ENCODE results near the gene PER1. TPM values are rescaled to one million over a fixed set of nuclear protein-coding genes. Genes with fewer than 3 reads are reported as not detected.

The PER1 gene
- total and polyA plus RNA-seq, 2 of the 13 experiments (the other 11 are each of a cell fraction or from before 2014, with no cell fraction given) = 2.6 to 3.6 TPM

DNA sequence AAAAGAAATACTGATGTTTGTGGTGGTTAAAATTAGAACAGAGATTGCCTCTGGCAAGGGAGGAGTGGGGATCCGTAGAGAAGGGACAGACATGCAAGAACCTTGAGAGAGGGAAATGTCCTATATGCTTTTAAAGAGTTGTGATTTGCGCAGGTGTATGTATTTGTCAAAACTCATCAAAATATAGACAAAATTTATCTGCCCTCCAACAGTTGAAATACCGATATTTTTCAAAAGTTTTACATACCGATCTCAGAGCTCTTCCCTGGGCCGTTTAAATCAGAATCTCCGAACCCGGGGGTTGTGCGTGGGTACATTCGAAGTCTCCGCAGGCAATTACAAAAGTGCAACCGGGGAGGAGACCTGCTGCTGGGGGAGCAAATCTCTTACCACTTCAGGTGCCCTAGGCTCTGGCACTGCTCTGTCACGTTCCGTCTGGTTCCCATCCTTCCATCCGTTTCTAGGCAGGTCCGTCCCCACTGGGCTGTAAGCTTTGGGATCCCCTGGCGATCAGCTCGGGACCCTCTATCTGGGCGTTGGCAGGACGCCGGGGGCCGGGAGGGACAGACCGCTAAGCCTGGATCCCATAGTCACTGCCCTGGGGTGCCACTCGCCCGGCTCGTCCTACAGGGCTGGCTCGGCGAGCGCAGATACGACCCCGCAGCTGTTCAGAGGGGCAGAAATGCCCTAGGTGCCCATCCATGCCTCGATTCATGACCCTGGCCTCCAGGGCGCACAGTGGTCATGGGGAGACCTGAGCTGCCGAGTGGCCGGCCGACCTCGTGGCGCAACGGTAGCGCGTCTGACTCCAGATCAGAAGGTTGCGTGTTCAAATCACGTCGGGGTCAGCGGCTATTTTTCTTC is 33.6 kb upstream of the PER1 start (continued):
- peak; percentile 78 for TF ChIP-seq GATAD2A (CRISPR knock-in tag; IDR thresholded peaks at IDR 0.05)
- TF ChIP-seq, protein P1, sequence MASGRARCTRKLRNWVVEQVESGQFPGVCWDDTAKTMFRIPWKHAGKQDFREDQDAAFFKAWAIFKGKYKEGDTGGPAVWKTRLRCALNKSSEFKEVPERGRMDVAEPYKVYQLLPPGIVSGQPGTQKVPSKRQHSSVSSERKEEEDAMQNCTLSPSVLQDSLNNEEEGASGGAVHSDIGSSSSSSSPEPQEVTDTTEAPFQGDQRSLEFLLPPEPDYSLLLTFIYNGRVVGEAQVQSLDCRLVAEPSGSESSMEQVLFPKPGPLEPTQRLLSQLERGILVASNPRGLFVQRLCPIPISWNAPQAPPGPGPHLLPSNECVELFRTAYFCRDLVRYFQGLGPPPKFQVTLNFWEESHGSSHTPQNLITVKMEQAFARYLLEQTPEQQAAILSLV (CRISPR knock-in tag; IDR thresholded peaks at IDR 0.05; ENCODE audit: borderline replicate concordance) = peak; percentile 23; the same call in 1 of the 2 replicates
- TF ChIP-seq, protein P2, sequence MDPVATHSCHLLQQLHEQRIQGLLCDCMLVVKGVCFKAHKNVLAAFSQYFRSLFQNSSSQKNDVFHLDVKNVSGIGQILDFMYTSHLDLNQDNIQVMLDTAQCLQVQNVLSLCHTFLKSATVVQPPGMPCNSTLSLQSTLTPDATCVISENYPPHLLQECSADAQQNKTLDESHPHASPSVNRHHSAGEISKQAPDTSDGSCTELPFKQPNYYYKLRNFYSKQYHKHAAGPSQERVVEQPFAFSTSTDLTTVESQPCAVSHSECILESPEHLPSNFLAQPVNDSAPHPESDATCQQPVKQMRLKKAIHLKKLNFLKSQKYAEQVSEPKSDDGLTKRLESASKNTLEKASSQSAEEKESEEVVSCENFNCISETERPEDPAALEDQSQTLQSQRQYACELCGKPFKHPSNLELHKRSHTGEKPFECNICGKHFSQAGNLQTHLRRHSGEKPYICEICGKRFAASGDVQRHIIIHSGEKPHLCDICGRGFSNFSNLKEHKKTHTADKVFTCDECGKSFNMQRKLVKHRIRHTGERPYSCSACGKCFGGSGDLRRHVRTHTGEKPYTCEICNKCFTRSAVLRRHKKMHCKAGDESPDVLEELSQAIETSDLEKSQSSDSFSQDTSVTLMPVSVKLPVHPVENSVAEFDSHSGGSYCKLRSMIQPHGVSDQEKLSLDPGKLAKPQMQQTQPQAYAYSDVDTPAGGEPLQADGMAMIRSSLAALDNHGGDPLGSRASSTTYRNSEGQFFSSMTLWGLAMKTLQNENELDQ (CRISPR knock-in tag; IDR thresholded peaks at IDR 0.05; ENCODE audit: borderline replicate concordance) = no peak
- TF ChIP-seq MYPOP (CRISPR knock-in tag; IDR thresholded peaks at IDR 0.05) = no peak; the same call in 1 of the 2 replicates
- TF ChIP-seq RARG (CRISPR knock-in tag; IDR thresholded peaks at IDR 0.05; ENCODE audit: low read depth) = no peak; the same call in 1 of the 2 replicates
- TF ChIP-seq, protein P3, sequence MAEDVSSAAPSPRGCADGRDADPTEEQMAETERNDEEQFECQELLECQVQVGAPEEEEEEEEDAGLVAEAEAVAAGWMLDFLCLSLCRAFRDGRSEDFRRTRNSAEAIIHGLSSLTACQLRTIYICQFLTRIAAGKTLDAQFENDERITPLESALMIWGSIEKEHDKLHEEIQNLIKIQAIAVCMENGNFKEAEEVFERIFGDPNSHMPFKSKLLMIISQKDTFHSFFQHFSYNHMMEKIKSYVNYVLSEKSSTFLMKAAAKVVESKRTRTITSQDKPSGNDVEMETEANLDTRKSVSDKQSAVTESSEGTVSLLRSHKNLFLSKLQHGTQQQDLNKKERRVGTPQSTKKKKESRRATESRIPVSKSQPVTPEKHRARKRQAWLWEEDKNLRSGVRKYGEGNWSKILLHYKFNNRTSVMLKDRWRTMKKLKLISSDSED (CRISPR knock-in tag; IDR thresholded peaks at IDR 0.05) = no peak
- no peak for TF ChIP-seq SOX5 (CRISPR knock-in tag; IDR thresholded peaks at IDR 0.05; ENCODE audit: borderline replicate concordance)
- TF ChIP-seq HMGXB4 (CRISPR knock-in tag; IDR thresholded peaks at IDR 0.05; ENCODE audit: borderline replicate concordance in 1 of 2, low read depth in 1 of 2) = peak; percentile 99; a peak in 3 of 4 replicates
- no peak for TF ChIP-seq RBM39 (IDR thresholded peaks at IDR 0.05; ENCODE audit: low read depth, low read length, poor library complexity, severe bottlenecking)
- no peak; the same call in 1 of the 2 replicates for TF ChIP-seq ZNF512B (CRISPR knock-in tag; IDR thresholded peaks at IDR 0.05; ENCODE audit: borderline replicate concordance)
- no peak for TF ChIP-seq ZSCAN29 (CRISPR knock-in tag; conservative IDR thresholded peaks at IDR 0.05)
- TF ChIP-seq HMGA1 (CRISPR knock-in tag; conservative IDR thresholded peaks at IDR 0.05) = no peak
- TF ChIP-seq KDM2A (CRISPR knock-in tag; IDR thresholded peaks at IDR 0.05; ENCODE audit: borderline replicate concordance, low read depth) = peak; percentile 82
- TF ChIP-seq HOXA9 (CRISPR knock-in tag; IDR thresholded peaks at IDR 0.05; ENCODE audit: borderline replicate concordance) = no peak
- no peak for TF ChIP-seq ZNF367 (CRISPR knock-in tag; IDR thresholded peaks at IDR 0.05; ENCODE audit: borderline replicate concordance)
- peak; percentile 1; the same call in 1 of the 2 replicates for TF ChIP-seq REPIN1 (CRISPR knock-in tag; IDR thresholded peaks at IDR 0.05; ENCODE audit: borderline replicate concordance, low read depth)

Measured in HepG2 (cell line).